WTC11 (cell line): ENCODE data around the gene HMBS. TPM values are rescaled to one million over a fixed set of nuclear protein-coding genes. Genes with fewer than 3 reads are reported as not detected.

Experiments
- ATAC-seq: fragments of 200-7000 bp; cut with Tn5 transposase; 2 replicates; pipeline ENCODE4 v1.10.0; 2021; ENCODE audit warnings: mild to moderate bottlenecking, moderate library complexity
- CTCF ChIA-PET: fragments of 300-600 bp; sonication (Branson Sonifier 250); formaldehyde crosslinking; loops from one replicate; lab custom pipeline; 2021; ENCODE audit warnings: antibody characterized with exemption; lab: Charles Lee
- POLR2A ChIA-PET: fragments of 350-600 bp; sonication (Branson Sonifier 250); formaldehyde crosslinking; loops from one replicate; lab custom pipeline; 2021; ENCODE audit warnings: antibody characterized with exemption; lab: Charles Lee
- DNase-seq: peaks from one replicate; pipeline ENCODE4 v3.0.0; 2021; ENCODE audit warnings: low spot score
- H3K27ac Mint-ChIP-seq: 2 replicates; pipeline ENCODE4 v1.8.0; 2021; ENCODE audit warnings: mixed read lengths
- H3K27me3 Mint-ChIP-seq: 2 replicates; pipeline ENCODE4 v1.8.0; 2021; ENCODE audit warnings: low read depth, mild to moderate bottlenecking, moderate library complexity, mixed read lengths
- H3K36me3 Mint-ChIP-seq: 2 replicates; pipeline ENCODE4 v1.8.0; 2021; ENCODE audit warnings: mixed read lengths
- H3K4me1 Mint-ChIP-seq: 2 replicates; pipeline ENCODE4 v1.8.0; 2022; ENCODE audit warnings: mixed read lengths
- H3K4me3 Mint-ChIP-seq: 2 replicates; pipeline ENCODE4 v1.8.0; 2021; ENCODE audit warnings: mild to moderate bottlenecking, moderate library complexity, mixed read lengths
- H3K9me3 Mint-ChIP-seq: 2 replicates; pipeline ENCODE4 v1.8.0; 2021; ENCODE audit warnings: mixed read lengths
- AR ChIP-seq: fragments of 250-450 bp; sonication (Bioruptor Pico); IDR thresholded peaks from 2 replicates; pipeline ENCODE4 v1.9.0; 2021; ENCODE audit warnings: mild to moderate bottlenecking
- ERG ChIP-seq: fragments of 250-450 bp; sonication (Bioruptor Pico); IDR thresholded peaks from 2 replicates; pipeline ENCODE4 v1.8.0; 2021; ENCODE audit warnings: mild to moderate bottlenecking
- FOXJ3 ChIP-seq: sonication (generic); formaldehyde crosslinking; IDR thresholded peaks from 2 replicates; pipeline ENCODE4 v1.9.0; 2021; ENCODE audit warnings: missing genetic modification reagents, mild to moderate bottlenecking, borderline replicate concordance
- FOXP1 ChIP-seq: sonication (generic); formaldehyde crosslinking; IDR thresholded peaks from 2 replicates; pipeline ENCODE4 v1.8.0; 2022; ENCODE audit warnings: missing genetic modification reagents, mild to moderate bottlenecking, moderate library complexity, borderline replicate concordance
- HMGA2 ChIP-seq: fragments of 250-450 bp; sonication (Bioruptor Pico); IDR thresholded peaks from 2 replicates; pipeline ENCODE4 v1.4.0; 2021; ENCODE audit warnings: mild to moderate bottlenecking, moderate library complexity
- KAT7 ChIP-seq: sonication (generic); formaldehyde crosslinking; IDR thresholded peaks from 2 replicates; pipeline ENCODE4 v1.8.1; 2023; ENCODE audit warnings: missing genetic modification reagents, mild to moderate bottlenecking, borderline replicate concordance
- MAX ChIP-seq: sonication (generic); formaldehyde crosslinking; IDR thresholded peaks from 2 replicates; pipeline ENCODE4 v1.8.0; 2022; ENCODE audit warnings: mild to moderate bottlenecking, missing genetic modification reagents
- NFYB ChIP-seq: sonication (generic); formaldehyde crosslinking; conservative IDR thresholded peaks from 2 replicates; pipeline ENCODE4 v1.8.0; 2022; ENCODE audit warnings: low read depth, missing genetic modification reagents
- OVOL2 ChIP-seq: fragments of 250-450 bp; sonication (Bioruptor Pico); IDR thresholded peaks from 2 replicates; pipeline ENCODE4 v1.9.0; 2021; ENCODE audit warnings: mild to moderate bottlenecking, borderline replicate concordance
- SP1 ChIP-seq: sonication (generic); formaldehyde crosslinking; conservative IDR thresholded peaks from 2 replicates; pipeline ENCODE4 v1.8.1; 2022; ENCODE audit warnings: missing genetic modification reagents
- STAT6 ChIP-seq: sonication (generic); formaldehyde crosslinking; conservative IDR thresholded peaks from 2 replicates; pipeline ENCODE4 v1.8.1; 2023; ENCODE audit warnings: mild to moderate bottlenecking, low read depth, missing genetic modification reagents, moderate library complexity
- TCF7 ChIP-seq: sonication (generic); formaldehyde crosslinking; IDR thresholded peaks from 2 replicates; pipeline ENCODE4 v1.8.0; 2022; ENCODE audit warnings: mild to moderate bottlenecking, low read depth, missing genetic modification reagents, moderate library complexity
- ZMAT4 ChIP-seq: fragments of 250-450 bp; sonication (Bioruptor Pico); IDR thresholded peaks from 2 replicates; pipeline ENCODE4 v1.9.0; 2021; ENCODE audit warnings: mild to moderate bottlenecking
- ZNF121 ChIP-seq: sonication (generic); formaldehyde crosslinking; IDR thresholded peaks from 2 replicates; pipeline ENCODE4 v1.8.0; 2023; ENCODE audit warnings: missing genetic modification reagents
- ZNF232 ChIP-seq: sonication (generic); formaldehyde crosslinking; IDR thresholded peaks from 2 replicates; pipeline ENCODE4 v1.8.0; 2022; ENCODE audit warnings: mild to moderate bottlenecking, missing genetic modification reagents
- ZNF423 ChIP-seq: fragments of 250-450 bp; sonication (Bioruptor Pico); IDR thresholded peaks from 2 replicates; pipeline ENCODE4 v2.1.2; 2022; ENCODE audit warnings: mild to moderate bottlenecking, moderate library complexity
- ZNF512 ChIP-seq: sonication (generic); formaldehyde crosslinking; IDR thresholded peaks from 2 replicates; pipeline ENCODE4 v1.8.1; 2022; ENCODE audit warnings: missing genetic modification reagents, borderline replicate concordance
- ZNF671 ChIP-seq: fragments of 250-450 bp; sonication (Bioruptor Pico); IDR thresholded peaks from 2 replicates; pipeline ENCODE4 v1.8.0; 2021; ENCODE audit warnings: mild to moderate bottlenecking
- ZSCAN18 ChIP-seq: fragments of 250-450 bp; sonication (Bioruptor Pico); IDR thresholded peaks from 2 replicates; pipeline ENCODE4 v2.1.2; 2022; ENCODE audit warnings: mild to moderate bottlenecking, moderate library complexity
- total RNA-seq: library from RNA; stranded (reverse); gene quantifications from 3 replicates; pipeline ENCODE4 v1.2.3, GENCODE V29; 2021

Gene HMBS
- total RNA-seq, 1 experiment from 2014 or later = 62.3 TPM

GRCh38 chr11:119099711-119100110, 15.0 kb downstream of the HMBS start:
- no peak for DNase-seq
- TF ChIP-seq KAT7 (no peak), ZNF121 (no peak), ZMAT4 (CRISPR knock-in tag) (no peak), AR (CRISPR knock-in tag) (no peak), SP1 (no peak), ZNF423 (CRISPR knock-in tag) (no peak)
- Mint-ChIP-seq H3K4me1 (peaks cover 27% of the 10 kb centered on the region), H3K9me3 (no peaks in the 10 kb centered on the region), H3K4me3 (peak overlapping the region; percentile 92; the same call in 1 of the 2 replicates), H3K27me3 (no peaks in the 10 kb centered on the region), H3K36me3 (peaks cover 27% of the 10 kb centered on the region), H3K27ac (no peak overlapping the region)
- ChIA-PET CTCF (interaction anchor here (1.0 to 1.6 kb wide), 2 partner anchors 21 to 32 kb away, joined by 3 to 5 read pairs; partner anchors contain the start of genes HINFP and VPS11), POLR2A (interaction anchor here (0.6 kb wide), 1 partner anchor 48 kb away, joined by 3 read pairs; no protein-coding TSS in a partner anchor)
- ATAC-seq = no peak

GRCh38 chr11:119100246-119100970, 15.7 kb downstream of the HMBS start:
- Mint-ChIP-seq H3K4me1 (peaks cover 27% of the 10 kb centered on the region), H3K9me3 (no peaks in the 10 kb centered on the region), H3K27ac (peak overlapping the region; percentile 87), H3K27me3 (no peaks in the 10 kb centered on the region), H3K36me3 (peaks cover 27% of the 10 kb centered on the region), H3K4me3 (peak overlapping the region; percentile 92)
- POLR2A ChIA-PET = no interaction called here
- no peak for DNase-seq
- TF ChIP-seq OVOL2 (no peak), ERG (no peak), MAX (CRISPR knock-in tag) (no peak), ZNF512 (no peak), ZNF232 (CRISPR knock-in tag) (no peak), ZNF671 (CRISPR knock-in tag) (no peak), NFYB (CRISPR knock-in tag) (no peak), STAT6 (CRISPR knock-in tag) (no peak), ZSCAN18 (CRISPR knock-in tag) (no peak), FOXP1 (CRISPR knock-in tag) (no peak), HMGA2 (no peak), FOXJ3 (CRISPR knock-in tag) (no peak), TCF7 (no peak), ZNF121 (no peak)
- ATAC-seq = no peak
- CTCF ChIA-PET = interaction anchor here (0.6 kb wide), 2 partner anchors 15 to 44 kb away, joined by 3 read pairs; no protein-coding TSS in a partner anchor
